Neural progenitor cell (in vitro differentiated cells): ENCODE measurements around the gene BMERB1.

Experiments
- EZH2 ChIP-seq: fragments of 200-600 bp; sonication (generic); IDR thresholded peaks from 2 replicates; pipeline ENCODE4 v1.6.1; 2017; ENCODE audit warnings: antibody characterized with exemption, mild to moderate bottlenecking, moderate library complexity
- TF ChIP-seq, protein P1 (sequence below): fragments of 200-600 bp; sonication (generic); IDR thresholded peaks from 2 replicates; pipeline ENCODE4 v1.5.1; 2017; ENCODE audit warnings: antibody characterized with exemption, mild to moderate bottlenecking

DNA sequence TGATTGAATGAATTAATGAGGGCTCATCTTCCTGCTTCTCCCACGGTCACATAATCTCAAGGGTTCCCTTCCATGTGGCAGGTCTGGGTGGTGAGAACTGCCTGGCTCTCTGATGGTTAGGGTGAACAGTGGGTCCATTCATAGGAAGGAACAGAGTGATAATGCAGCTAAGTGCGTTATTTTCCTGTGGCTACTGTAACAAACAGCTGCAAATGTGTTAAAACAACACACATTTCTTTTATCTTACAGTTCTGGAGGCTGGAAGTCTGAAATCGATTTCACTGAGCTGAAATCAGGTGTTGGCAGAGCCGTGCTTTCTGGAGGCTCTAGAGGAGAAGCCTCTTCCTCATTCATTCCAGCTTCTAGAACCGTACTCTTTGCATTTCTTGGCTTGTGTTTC is 95.3 kb downstream of the BMERB1 start:
- TF ChIP-seq, protein P1, sequence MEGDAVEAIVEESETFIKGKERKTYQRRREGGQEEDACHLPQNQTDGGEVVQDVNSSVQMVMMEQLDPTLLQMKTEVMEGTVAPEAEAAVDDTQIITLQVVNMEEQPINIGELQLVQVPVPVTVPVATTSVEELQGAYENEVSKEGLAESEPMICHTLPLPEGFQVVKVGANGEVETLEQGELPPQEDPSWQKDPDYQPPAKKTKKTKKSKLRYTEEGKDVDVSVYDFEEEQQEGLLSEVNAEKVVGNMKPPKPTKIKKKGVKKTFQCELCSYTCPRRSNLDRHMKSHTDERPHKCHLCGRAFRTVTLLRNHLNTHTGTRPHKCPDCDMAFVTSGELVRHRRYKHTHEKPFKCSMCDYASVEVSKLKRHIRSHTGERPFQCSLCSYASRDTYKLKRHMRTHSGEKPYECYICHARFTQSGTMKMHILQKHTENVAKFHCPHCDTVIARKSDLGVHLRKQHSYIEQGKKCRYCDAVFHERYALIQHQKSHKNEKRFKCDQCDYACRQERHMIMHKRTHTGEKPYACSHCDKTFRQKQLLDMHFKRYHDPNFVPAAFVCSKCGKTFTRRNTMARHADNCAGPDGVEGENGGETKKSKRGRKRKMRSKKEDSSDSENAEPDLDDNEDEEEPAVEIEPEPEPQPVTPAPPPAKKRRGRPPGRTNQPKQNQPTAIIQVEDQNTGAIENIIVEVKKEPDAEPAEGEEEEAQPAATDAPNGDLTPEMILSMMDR, result no peak
- no peak for TF ChIP-seq EZH2
